ENCODE results near the gene FREM3.
"Not testable (repeated sequence)": the region's sequence is repeated elsewhere in the genome, so short reads cannot be mapped to it uniquely, and the experiment has no call there.

FREM3 gene

GRCh38 chr4:143700416-143701352 lies at the start of gene FREM3:
TSS of gene FREM3 (minus strand) at chr4:143700675. CDS start at chr4:143700675, 0 bp downstream.
- DNase-seq: no peak

DNA sequence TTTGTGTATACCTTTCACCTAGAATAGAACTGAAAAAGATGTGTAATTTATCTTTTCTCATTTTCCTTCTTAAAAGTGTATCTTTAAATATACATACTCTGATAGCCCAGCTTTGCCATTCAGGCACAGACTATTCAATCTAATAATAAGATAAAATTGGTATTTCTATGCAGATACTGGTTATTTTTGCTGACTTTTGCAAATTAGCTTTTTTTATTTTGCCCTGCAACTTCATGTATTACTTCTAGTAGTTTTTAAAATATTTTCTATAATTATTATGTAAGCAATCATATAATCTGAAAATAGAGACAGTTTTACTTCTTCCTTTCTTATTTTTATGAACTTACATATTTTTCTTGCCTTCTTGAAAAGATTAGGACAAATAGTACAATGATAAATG lies 45.4 kb upstream of the FREM3 start:
- no peak for DNase-seq

- DNase-seq: no peak
Measured at GRCh38 chr4:143743591-143743990, 43.1 kb upstream of the FREM3 start.

DNA sequence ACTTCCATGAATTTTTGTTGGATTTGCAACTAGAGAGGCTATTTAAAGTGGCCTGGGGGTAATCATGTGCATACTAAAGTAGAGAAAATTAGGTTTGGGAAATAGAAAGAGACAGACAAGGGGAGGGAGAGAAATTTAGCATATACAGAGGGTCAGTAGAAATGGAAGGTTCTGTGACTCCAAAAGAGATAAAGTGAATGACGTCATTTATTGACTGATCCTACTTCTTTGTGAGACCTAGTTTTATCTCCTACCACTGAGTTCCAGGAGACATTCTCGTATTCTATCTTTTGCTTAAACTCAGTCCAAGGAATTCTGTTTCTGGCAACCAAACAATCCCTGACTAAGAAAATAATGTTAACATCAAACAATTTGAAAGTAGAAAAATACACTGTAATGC lies 42.4 kb upstream of the FREM3 start:
- DNase-seq: no peak

DNA sequence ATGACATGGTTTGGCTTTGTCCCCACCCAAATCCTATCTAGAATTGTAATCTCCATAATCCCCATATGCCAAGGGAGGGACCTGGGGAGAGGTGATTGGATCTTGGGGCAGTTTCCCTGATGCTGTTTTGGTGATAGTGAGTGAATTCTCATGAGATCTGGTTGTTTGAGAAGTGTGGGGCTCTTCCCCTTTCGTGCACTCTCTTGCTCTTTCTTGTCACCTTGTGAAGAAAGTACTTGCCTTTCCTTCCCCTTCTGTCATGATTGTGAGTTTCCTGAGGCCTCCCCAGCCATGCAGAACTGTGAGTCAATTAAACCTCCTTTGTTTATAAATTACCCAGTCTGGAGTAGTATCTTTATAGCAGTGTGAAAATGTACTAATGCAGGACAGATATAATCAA lies 36.4 kb upstream of the FREM3 start:
- no peak for DNase-seq

- DNase-seq: not testable (repeated sequence)
Measured at GRCh38 chr4:143736061-143736460, 35.6 kb upstream of the FREM3 start.

DNA sequence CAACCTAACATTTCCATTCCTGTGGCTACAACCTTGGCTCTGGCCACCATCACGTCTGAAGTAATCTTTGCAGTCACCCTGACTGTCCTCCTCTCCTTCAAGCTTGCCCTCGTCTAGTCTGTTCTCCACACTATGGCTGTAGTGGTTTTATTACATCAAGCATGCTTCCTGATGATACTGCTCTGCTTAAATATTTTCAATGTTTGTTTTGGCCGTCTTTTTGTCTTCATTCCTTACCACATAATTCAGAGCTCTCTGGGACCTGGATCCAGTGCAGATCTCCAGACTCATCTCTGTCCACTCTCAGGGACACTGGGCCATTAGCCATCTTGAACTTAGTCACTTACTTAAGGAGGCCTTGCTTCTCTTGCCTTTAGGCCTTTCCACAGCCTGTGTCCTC lies 27.7 kb upstream of the FREM3 start:
- DNase-seq: no peak

GRCh38 chr4:143726714-143727113 lies 26.2 kb upstream of the FREM3 start:
- DNase-seq: no peak

DNA sequence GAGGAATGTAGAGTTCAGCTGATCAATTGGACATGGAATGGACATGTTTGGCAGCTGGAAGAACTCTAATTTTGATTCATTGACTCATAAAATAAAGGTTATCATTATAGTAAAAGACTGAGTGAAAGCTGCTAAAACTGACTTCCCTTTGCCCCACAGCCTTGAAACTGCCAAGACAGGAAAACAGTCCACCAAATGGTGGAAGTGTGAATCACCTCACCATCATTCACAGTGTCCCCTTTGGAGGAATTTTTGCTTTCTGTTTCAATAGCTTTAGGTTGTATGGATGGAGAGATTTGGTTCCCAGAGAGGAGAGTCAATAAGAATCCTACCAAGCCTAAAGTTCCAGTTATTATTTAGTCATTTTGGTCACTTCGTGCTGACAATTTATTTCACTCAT lies 20.8 kb upstream of the FREM3 start:
- no peak for DNase-seq

DNA sequence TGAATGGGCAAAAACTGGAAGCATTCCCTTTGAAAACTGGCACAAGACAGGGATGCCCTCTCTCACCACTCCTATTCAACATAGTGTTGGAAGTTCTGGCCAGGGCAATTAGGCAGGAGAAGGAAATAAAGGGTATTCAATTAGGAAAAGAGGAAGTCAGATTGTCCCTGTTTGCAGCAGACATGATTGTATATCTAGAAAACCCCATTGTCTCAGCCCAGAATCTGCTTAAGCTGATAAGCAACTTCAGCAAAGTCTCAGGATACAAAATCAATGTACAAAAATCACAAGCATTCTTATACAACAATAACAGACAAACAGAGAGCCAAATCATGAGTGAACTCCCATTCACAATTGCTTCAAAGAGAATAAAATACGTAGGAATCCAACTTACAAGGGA lies 18.3 kb upstream of the FREM3 start:
- not testable (repeated sequence) for DNase-seq

DNA sequence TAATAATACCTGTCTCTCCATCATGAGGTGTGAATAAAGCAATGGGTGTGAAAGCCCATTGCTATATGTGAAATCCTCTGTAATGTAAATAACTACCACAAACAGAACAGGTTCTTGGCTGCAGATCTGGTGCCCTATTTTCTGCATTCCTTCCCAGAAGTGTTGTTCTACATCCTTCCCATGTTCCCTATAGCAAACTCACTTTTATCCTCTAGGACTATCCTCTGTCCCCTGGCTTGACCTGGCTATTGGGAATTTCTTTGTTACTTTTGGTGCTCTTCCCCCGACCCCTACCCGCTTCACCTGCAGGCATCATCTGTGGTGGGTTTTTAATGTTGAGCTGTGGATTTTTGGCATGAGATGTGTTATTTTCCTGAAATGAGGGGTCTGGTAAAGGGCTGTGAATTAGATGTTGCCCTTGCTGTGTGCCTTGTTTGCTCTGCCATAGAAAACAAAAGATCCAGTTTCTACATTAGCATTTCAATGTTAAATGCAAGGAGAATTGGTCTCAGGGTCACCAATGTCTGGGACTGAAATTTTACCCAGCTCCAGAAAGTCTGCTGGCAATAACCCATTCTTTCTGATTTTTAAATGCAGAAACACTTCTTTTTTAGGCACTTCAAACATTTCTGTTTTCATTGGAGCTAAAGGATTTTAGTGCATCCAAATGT lies 13.6 kb upstream of the FREM3 start:
- DNase-seq: no peak

DNA sequence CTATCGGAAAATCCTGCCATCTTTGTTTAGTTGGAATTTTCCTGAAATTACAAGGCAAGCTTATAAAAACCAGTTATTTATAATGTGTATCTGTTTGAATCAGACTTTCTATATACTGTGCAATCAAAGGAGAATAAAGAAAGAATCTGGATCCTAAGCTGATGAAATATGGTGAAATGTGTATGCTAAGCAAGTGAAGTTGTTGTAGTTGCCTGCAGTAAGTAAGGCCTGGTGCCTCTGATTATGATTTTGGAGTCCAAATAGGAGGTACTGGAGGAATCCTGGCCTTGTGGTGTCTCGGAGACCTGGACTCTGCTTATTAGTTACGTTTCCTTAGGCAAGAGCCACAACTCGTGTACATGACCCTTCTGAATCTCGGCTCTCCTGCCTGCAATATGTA lies 13.1 kb upstream of the FREM3 start:
- no peak for DNase-seq

GRCh38 chr4:143712155-143712550 lies 11.7 kb upstream of the FREM3 start:
- DNase-seq: no peak

- DNase-seq: no peak
Measured at GRCh38 chr4:143711543-143712154, 11.2 kb upstream of the FREM3 start.

GRCh38 chr4:143701365-143701764 lies 890 bp upstream of the FREM3 start:
- peak; percentile 8 for DNase-seq

DNA sequence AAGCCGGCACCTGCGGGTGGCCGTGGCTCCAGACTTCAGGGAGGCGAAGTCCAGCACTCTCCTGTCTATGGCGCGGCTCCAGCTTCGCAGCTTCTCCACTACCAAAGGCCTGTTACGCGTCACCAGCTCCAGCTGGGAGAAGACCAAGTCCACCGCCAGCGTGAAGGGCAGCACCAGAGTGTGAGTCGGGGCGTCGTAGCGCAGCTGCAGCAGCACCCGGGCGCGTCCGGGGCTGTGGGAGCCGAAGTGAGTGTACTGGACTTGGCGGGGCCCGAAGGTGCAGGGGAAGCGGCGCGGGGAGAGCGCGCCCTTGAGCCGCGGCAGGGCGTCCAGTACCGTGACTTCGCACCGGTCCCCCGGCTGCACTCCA lies 444 bp downstream of the FREM3 start:
- no peak for DNase-seq

GRCh38 chr4:143699331-143700045 lies 987 bp downstream of the FREM3 start:
- DNase-seq: no peak

- no peak for DNase-seq
Measured at GRCh38 chr4:143693856-143694255, 6.6 kb downstream of the FREM3 start.

DNA sequence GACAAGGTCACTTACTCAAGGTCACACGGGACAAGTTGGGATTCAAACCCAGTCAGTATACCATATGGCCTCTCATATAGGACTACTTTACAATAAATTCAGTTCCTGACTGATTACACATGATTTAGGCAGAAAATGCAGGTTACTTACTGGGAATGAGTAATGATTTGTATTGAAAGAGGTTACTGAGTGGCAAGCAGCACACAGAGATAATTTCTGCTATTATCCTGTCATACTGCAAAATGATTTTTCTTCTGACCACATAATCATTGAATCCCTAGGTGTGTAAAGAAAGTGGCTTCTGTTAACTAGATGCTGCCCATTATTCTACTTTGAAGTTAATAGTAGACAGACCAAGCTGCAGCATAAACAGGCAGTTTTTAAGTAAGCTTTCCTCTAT lies 8.2 kb downstream of the FREM3 start:
- DNase-seq: no peak

DNA sequence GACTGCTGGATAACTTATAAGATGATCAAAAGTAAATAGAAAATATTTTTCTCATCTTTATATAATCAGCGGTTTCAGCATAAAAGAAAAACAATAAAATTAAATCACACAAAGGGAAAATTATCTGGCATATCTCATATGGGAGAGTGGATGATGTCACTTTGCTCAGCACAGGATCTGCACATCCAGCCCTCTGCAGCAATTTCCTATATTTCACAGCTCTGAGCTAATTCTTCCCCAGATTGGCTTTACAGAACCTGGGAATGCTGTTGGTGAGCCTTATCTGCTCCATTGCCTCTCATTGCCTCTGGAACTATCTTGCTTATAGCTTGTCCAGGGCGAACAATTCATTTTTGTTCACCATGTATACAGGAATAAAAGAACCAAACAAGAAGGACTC lies 21.0 kb downstream of the FREM3 start:
- no peak for DNase-seq

GRCh38 chr4:143673629-143674028 lies 26.8 kb downstream of the FREM3 start:
- DNase-seq: not testable (repeated sequence)

- DNase-seq: no peak
Measured at GRCh38 chr4:143668930-143669552, 31.4 kb downstream of the FREM3 start.

DNA sequence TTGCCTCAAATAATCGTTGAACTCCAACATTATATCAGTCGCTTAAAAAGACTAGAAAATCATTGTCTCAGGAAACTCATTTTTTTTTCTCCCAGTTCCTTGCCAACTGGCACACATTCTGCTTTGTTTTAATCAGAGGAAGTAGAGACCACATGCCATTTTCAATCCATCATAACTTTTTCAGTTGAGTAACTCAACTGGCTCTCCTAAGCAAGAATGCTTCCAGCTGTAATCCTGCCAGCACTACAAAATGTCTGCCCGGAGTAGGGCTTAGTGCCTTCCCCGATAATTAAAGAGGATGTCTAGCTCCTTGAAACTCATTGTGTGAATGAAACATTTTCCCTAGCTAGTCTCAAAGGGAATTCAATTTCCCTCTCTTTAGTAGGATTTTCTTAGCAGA lies 33.0 kb downstream of the FREM3 start:
- DNase-seq: no peak
